GM12878 (cell line): ENCODE data around the gene MVB12B. TPM values are rescaled to one million over a fixed set of nuclear protein-coding genes. Genes with fewer than 3 reads are reported as not detected.

ENCODE experiments used
- ATAC-seq: fragments of 200-7000 bp; cut with Tn5 transposase; 3 replicates; pipeline ENCODE4 v1.9.1; 2020; ENCODE audit warnings: mild to moderate bottlenecking, moderate library complexity
- BruUV-seq: library from RNA; stranded (reverse); fragments of 400-500 nt; replicated peaks from 2 replicates; lab custom pipeline; 2021; lab: Mats Ljungman, UMichigan
- CTCF ChIA-PET: fragments of 300-600 bp; sonication (Branson Sonifier 250); formaldehyde crosslinking; extraction: SDS; loops from one replicate; lab custom pipeline; 2021; ENCODE audit warnings: inconsistent platforms; lab: Yijun Ruan, JAX
- POLR2A ChIA-PET: fragments of 350-600 bp; formaldehyde crosslinking; extraction: SDS; loops from one replicate; lab custom pipeline; 2021; ENCODE audit warnings: inconsistent platforms; lab: Charles Lee
- RAD21 ChIA-PET: fragments of 300-600 bp; sonication (Branson Sonifier 250); formaldehyde crosslinking; loops from one replicate; lab custom pipeline; 2023; ENCODE audit warnings: antibody characterized with exemption; ENCODE audit not compliant: unreplicated experiment; lab: Charles Lee
- SMC1A ChIA-PET: fragments of 300-600 bp; sonication (Branson Sonifier 250); formaldehyde crosslinking; loops from one replicate; lab custom pipeline; 2023; ENCODE audit not compliant: unreplicated experiment, uncharacterized antibody; lab: Charles Lee
- DNase-seq: peaks from one replicate; pipeline ENCODE4 v3.0.0-alpha.2; 2011; ENCODE audit warnings: low read depth, low spot score
- FAIRE-seq: peaks from 3 replicates; lab custom pipeline; 2011; peaks lifted over from hg19 to GRCh38; lab: Jason Lieb, UNC
- H2AFZ ChIP-seq: 2 replicates; pipeline ENCODE4 v1.6.0; 2011; ENCODE audit warnings: low read depth, low read length, control low read depth; ENCODE audit not compliant: control insufficient read depth
- H3K27ac ChIP-seq: 2 replicates; pipeline ENCODE4 v1.5.1; 2011; ENCODE audit warnings: control low read depth; ENCODE audit not compliant: control insufficient read depth, insufficient read depth
- H3K27me3 ChIP-seq, 2 experiments: replicated peaks in 1 of 2; 2 replicates each; pipeline versions ENCODE4 v1.6.0 to v1.6.1; 2011; ENCODE audit warnings: low read length in 1 of 2; ENCODE audit not compliant: control insufficient read depth in 2 of 2, insufficient read depth in 2 of 2
- H3K36me3 ChIP-seq, 2 experiments: 2 replicates each; pipeline ENCODE4 v1.5.1; 2011; ENCODE audit warnings: low read length in 1 of 2; ENCODE audit not compliant: control insufficient read depth in 2 of 2, insufficient read depth in 2 of 2
- H3K4me1 ChIP-seq: 2 replicates; pipeline ENCODE4 v1.6.1; 2011; ENCODE audit warnings: mild to moderate bottlenecking, low read length, moderate library complexity, mixed read lengths; ENCODE audit not compliant: control insufficient read depth, insufficient read depth
- H3K4me2 ChIP-seq: 2 replicates; pipeline ENCODE4 v1.6.0; 2011; ENCODE audit warnings: control low read depth; ENCODE audit not compliant: control insufficient read depth, insufficient read depth
- H3K4me3 ChIP-seq: fragments of 200-600 bp; sonication (generic); 2 replicates; pipeline ENCODE4 v1.5.1; 2016
- H3K79me2 ChIP-seq: 2 replicates; pipeline ENCODE4 v1.6.0; 2011; ENCODE audit warnings: low read length; ENCODE audit not compliant: control insufficient read depth, insufficient read depth
- H3K9ac ChIP-seq: 2 replicates; pipeline ENCODE4 v1.8.0; 2011; ENCODE audit warnings: low read length, control low read depth, mixed read lengths; ENCODE audit not compliant: control insufficient read depth, insufficient read depth
- H3K9me3 ChIP-seq: replicated peaks from 3 replicates; pipeline ENCODE4 v1.5.1; 2011; ENCODE audit warnings: mild to moderate bottlenecking, low read length; ENCODE audit not compliant: control insufficient read depth, insufficient read depth
- H4K20me1 ChIP-seq: 2 replicates; pipeline ENCODE4 v1.6.0; 2011; ENCODE audit not compliant: control insufficient read depth, insufficient read depth
- BCL3 ChIP-seq: IDR thresholded peaks from 2 replicates; pipeline ENCODE4 v1.6.1; 2011; ENCODE audit warnings: borderline replicate concordance, low read depth, mild to moderate bottlenecking, moderate library complexity, low read length; ENCODE audit not compliant: insufficient read depth, poor library complexity, severe bottlenecking
- IRF4 ChIP-seq: IDR thresholded peaks from 2 replicates; pipeline ENCODE4 v1.6.1; 2011; ENCODE audit warnings: low read depth, low read length
- JUNB ChIP-seq: IDR thresholded peaks from 2 replicates; pipeline ENCODE4 v1.6.1; 2016; ENCODE audit warnings: antibody characterized with exemption, mild to moderate bottlenecking
- LARP7 ChIP-seq: fragments of 450-650 bp; IDR thresholded peaks from 2 replicates; pipeline ENCODE4 v1.6.1; 2017; ENCODE audit warnings: mild to moderate bottlenecking
- NRF1 ChIP-seq: conservative IDR thresholded peaks from 2 replicates; pipeline ENCODE4 v1.6.1; 2011; ENCODE audit warnings: mild to moderate bottlenecking, low read depth, low read length, improper control_type of control experiment
- RUNX3 ChIP-seq: IDR thresholded peaks from 2 replicates; pipeline ENCODE4 v1.6.1; 2012; ENCODE audit warnings: low read length, inconsistent platforms
- SRF ChIP-seq, 2 experiments: IDR thresholded peaks; 2 replicates each; pipeline ENCODE4 v1.6.1; 2011; ENCODE audit warnings: low read depth in 2 of 2, low read length in 2 of 2, mild to moderate bottlenecking in 1 of 2, moderate library complexity in 1 of 2
- TCF7 ChIP-seq: IDR thresholded peaks from 2 replicates; pipeline ENCODE4 v1.6.1; 2014; ENCODE audit warnings: antibody characterized with exemption, borderline replicate concordance
- YY1 ChIP-seq: IDR thresholded peaks from 2 replicates; pipeline ENCODE4 v1.6.1; 2011; ENCODE audit warnings: low read depth, mild to moderate bottlenecking, low read length
- ZNF207 ChIP-seq: fragments of 450-650 bp; IDR thresholded peaks from 2 replicates; pipeline ENCODE4 v1.6.1; 2014; ENCODE audit warnings: antibody characterized with exemption, mild to moderate bottlenecking, borderline replicate concordance
- ZNF24 ChIP-seq: fragments of 450-650 bp; IDR thresholded peaks from 2 replicates; pipeline ENCODE4 v1.6.1; 2017; ENCODE audit warnings: antibody characterized with exemption, mild to moderate bottlenecking
- ZNF592 ChIP-seq: fragments of 450-650 bp; IDR thresholded peaks from 2 replicates; pipeline ENCODE4 v1.6.1; 2017; ENCODE audit warnings: mild to moderate bottlenecking, moderate library complexity
- ZNF687 ChIP-seq: fragments of 450-650 bp; IDR thresholded peaks from 2 replicates; pipeline ENCODE4 v1.6.1; 2017; ENCODE audit warnings: mild to moderate bottlenecking, moderate library complexity
- ZSCAN29 ChIP-seq: fragments of 450-650 bp; IDR thresholded peaks from 2 replicates; pipeline ENCODE4 v1.6.1; 2017; ENCODE audit warnings: mild to moderate bottlenecking, moderate library complexity
- WGBS: methylation state at CpG from one replicate; pipeline ENCODE4 v1.1.6; 2016; ENCODE audit warnings: low lambda C conversion rate; ENCODE audit not compliant: insufficient replicate concordance, insufficient coverage; ENCODE audit errors: missing lambda C conversion rate; 5-methylcytosine and 5-hydroxymethylcytosine counted together
- in situ Hi-C: fragments of 300-500 bp; cut with MboI; formaldehyde crosslinking; loops from 9 replicates; pipeline ENCODE4 v1.14.3; 2018; ENCODE audit warnings: mixed read lengths
- intact Hi-C: fragments of 100-400 bp; cut with micrococcal nuclease; formaldehyde crosslinking; loops from one replicate; pipeline ENCODE4 v1.14.2; 2022; ENCODE audit not compliant: unreplicated experiment
- polyA plus RNA-seq, 11 experiments: library from polyadenylated mRNA; depleted of rRNA in 4 of 11; unstranded in 6 of 11; stranded (reverse) in 5 of 11; fragments of >200 nt; fragmentation: Nextera tagmentation in 4 of 11; fragmentation: Illumina TruSeq in 1 of 11; extraction: Ambion mirVana in 4 of 11; extraction: Trizol in 1 of 11; gene quantifications; 1 replicate in 1 of 11; 2 replicates in 10 of 11; pipeline versions ENCODE4 v1.2.1 to v1.2.3, GENCODE V29; 2011 to 2016; ENCODE audit warnings: inconsistent platforms in 2 of 11, missing spikeins in 2 of 11, low read depth in 1 of 11
- total RNA-seq, 4 experiments: library from RNA; depleted of rRNA in 3 of 4; stranded (reverse); fragments of >200 nt in 3 of 4; fragmentation: Illumina TruSeq in 1 of 4; extraction: Trizol in 1 of 4; gene quantifications; 2 replicates each; pipeline versions ENCODE4 v1.2.1 to v1.2.3, GENCODE V29; 2013 to 2021

MVB12B gene
- total and polyA plus RNA-seq, 10 of the 15 experiments (the other 5 are each of a cell fraction or from before 2014, with no cell fraction given): 0.08 TPM; not detected in 9

- no peak overlapping the region for H3K4me2 ChIP-seq
- POLR2A ChIA-PET: no interaction called here
- H3K4me3 ChIP-seq: no peak overlapping the region
- FAIRE-seq (no peak), DNase-seq (no peak), ATAC-seq (no peak)
- H2AFZ ChIP-seq: no peak overlapping the region
- no TSS peak for BruUV-seq
- H3K79me2 ChIP-seq: no peaks in the 10 kb centered on the region
- peaks cover 15% of the 10 kb centered on the region for H3K4me1 ChIP-seq
- WGBS: 56% methylated on average over 14 of the region's 14 CpGs
- no peaks in the 10 kb centered on the region for H4K20me1 ChIP-seq
- CTCF ChIA-PET: no interaction called here
- H3K9me3 ChIP-seq: no peaks in the 10 kb centered on the region; the same call in 2 of the 3 replicates
- no peaks in the 10 kb centered on the region for H3K36me3 ChIP-seq
- H3K27me3 ChIP-seq: no peaks in the 10 kb centered on the region; a peak in 1 of 4 replicates
- no peak for TF ChIP-seq ZNF24
- no peak for TF ChIP-seq ZNF592
- no peak for TF ChIP-seq YY1
- TF ChIP-seq ZNF687: no peak
- TF ChIP-seq TCF7: no peak
- no peak for TF ChIP-seq SRF (IDR thresholded peaks at IDR 0.05; ENCODE audit: low read depth in 2 of 2, low read length in 2 of 2)
- TF ChIP-seq BCL3: no peak
- no peak for TF ChIP-seq RUNX3
- TF ChIP-seq JUNB: no peak
- no peak for TF ChIP-seq ZSCAN29
- TF ChIP-seq LARP7: no peak
- no peak for TF ChIP-seq IRF4
- no peak for TF ChIP-seq NRF1
- TF ChIP-seq ZNF207: no peak
- in situ Hi-C loops: loop anchor here (5.0 to 10.0 kb wide), 2 partner anchors 60 to 1068 kb away; no protein-coding TSS in a partner anchor
- RAD21 ChIA-PET: no interaction called here
- H3K9ac ChIP-seq: no peak overlapping the region
- H3K27ac ChIP-seq: no peak overlapping the region
- SMC1A ChIA-PET: no interaction called here
- intact Hi-C loops: loop anchor here (5.0 kb wide), 1 partner anchor 68 kb away; no protein-coding TSS in a partner anchor
These were observed 148.3 kb downstream of the MVB12B start for GRCh38 chr9:126474786-126475485.
